ENCODE results near the gene CALM3.
"Not testable (repeated sequence)": the region's sequence is repeated elsewhere in the genome, so short reads cannot be mapped to it uniquely, and the experiment has no call there.

Gene CALM3

DNA sequence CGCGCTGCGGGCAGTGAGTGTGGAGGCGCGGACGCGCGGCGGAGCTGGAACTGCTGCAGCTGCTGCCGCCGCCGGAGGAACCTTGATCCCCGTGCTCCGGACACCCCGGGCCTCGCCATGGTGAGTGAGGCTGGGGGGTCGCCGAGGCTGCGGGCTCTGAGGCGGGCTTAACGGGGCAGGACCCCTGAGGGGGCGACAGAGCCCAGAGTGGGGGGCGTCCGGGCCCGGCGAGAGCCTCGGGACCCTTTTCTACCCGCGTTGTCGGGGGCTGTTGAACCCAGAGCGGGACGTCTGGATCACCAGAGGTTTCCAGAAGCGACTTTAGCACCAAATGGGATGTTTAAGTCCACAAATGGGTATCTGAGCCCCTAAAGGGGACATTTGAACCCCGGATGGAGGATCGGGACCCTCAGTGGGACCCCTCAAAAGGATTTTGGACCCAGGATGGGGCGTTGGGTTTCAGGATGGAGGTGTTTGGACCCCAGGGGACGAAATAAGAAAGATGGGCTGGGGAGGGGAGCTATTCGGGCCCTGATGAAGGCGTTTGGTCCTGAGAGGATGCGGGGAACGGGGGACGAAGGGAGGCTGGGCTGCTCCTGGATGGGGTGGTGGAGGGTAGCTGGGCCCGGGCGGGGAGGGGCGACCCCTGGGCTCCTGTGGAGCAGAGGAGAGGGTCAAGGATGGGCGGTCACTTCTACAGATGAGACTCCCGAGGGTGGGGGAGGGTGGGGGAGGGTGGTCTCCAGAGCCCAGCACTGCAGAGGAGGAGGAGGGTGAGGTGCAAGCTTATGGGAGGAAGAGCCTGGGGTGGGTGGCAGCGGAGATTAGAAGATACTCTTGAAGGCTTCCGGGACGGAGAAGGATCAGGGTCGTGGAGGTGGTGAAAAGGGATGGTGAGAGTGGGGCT is at the start of gene CALM3:
Gene CALM3 (plus strand): TSS at position 13 of the 907 bp plus-strand sequence. CDS start 105 bp downstream, at position 118.
- peak; percentile 59 for DNase-seq (ENCODE audit: low spot score)

DNA sequence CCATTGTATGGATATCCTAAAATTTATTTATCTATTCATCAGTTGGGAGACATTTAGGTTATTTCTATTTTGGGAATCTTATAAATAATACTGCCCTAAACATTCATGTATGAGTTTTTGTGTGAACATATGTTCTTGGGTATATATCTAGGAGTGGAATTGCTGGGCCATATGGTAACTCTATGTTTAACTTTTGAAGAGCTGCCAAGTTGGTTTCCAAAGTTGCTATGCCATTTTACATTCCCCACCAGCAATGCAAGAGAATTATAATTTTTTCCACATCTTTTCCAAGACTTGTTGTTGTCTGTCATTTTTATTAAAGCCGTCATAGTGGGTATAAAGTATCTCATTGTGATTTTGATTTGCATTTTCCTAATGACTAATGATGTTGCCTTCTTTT is 48.2 kb upstream of the CALM3 start:
- no peak for DNase-seq (ENCODE audit: low spot score)

DNA sequence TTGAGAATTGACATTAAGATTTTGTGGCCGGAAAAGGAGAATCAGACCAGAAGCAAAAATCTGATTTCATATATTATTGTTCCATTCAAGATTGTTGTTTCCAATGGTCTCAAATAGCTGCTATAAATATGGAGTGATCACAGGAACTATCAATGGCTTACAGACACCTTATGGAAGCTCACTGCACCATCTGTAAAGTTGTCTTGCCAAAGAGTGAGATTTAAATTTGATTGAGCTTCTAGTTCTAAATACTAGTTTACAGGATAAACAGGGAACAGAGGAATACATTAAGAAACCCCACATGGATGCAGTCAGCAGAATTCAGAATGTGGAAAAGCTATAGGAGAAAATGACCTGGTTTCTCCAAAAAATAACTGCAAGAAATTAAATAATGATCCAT is 47.0 kb upstream of the CALM3 start:
- DNase-seq (ENCODE audit: low spot score) = no peak

- no peak for DNase-seq (ENCODE audit: low spot score)
Measured at GRCh38 chr19:46555628-46556280, 45.4 kb upstream of the CALM3 start.

- not testable (repeated sequence) for DNase-seq (ENCODE audit: low spot score)
Measured at GRCh38 chr19:46556471-46556870, 44.7 kb upstream of the CALM3 start.

- no peak for DNase-seq (ENCODE audit: low spot score)
Measured at GRCh38 chr19:46559203-46559602, 41.9 kb upstream of the CALM3 start.

DNA sequence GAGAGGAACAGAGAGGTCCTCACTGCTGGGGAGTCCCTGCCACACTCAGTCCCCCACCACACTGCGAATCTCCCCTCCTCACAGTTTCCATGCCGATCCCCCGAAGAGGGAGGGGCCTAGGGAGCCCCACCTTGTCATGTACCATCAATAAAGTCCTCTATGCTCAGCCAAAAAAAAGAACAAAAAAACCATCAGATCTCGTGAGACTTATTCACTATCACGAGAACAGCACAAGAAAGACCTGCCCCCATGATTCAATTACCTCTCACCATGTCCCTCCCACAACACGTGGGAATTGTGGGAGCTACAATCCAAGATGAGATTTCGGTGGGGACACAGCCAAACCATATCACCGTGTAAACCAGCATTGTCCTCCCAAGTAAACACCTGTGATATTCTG is 41.5 kb upstream of the CALM3 start:
- DNase-seq (ENCODE audit: low spot score) = not testable (repeated sequence)

GRCh38 chr19:46564701-46565100 is 36.4 kb upstream of the CALM3 start:
- DNase-seq (ENCODE audit: low spot score) = no peak

GRCh38 chr19:46571495-46571894 is 29.6 kb upstream of the CALM3 start:
- DNase-seq (ENCODE audit: low spot score) = peak; percentile 71

DNA sequence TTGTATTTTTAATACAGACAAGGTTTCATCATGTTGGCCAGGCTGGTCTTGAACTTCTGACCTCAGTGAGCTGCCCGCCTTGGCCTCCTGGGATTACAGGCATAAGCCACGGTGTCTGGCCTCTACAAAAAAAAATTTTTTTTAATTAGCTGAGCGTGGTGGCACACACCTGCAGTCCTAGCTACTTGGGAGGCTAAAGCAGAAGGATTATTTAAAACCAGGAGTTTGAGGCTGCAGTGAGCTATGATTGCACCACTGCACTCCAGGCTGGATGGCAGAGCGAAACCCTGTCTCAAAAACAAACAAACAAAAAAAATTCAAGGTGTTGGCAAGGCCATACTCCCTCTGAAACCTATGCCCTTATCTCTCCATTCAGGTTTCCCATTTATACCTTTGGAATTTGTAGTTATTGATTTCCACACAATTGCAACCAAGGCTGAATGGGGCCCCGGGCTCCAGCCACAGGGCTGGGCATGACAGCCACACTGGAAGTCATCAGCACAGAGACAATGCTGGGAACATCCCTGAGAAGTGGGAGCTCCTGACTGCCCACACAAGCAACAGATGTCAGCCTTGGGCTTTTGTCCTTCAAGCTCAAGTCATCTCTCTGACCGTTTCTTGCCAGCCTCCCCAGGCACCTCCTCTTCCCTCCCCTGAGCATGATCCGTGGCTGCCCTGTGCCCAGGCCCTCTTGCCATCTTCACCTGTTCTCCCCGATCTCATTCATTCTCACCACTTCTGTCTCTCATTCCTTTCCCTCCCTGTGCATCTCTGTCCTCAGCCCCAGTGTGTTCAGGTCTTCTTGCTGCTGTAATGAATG is 27.2 kb upstream of the CALM3 start:
- DNase-seq (ENCODE audit: low spot score) = no peak

GRCh38 chr19:46574533-46574932 is 26.6 kb upstream of the CALM3 start:
- DNase-seq (ENCODE audit: low spot score) = no peak

DNA sequence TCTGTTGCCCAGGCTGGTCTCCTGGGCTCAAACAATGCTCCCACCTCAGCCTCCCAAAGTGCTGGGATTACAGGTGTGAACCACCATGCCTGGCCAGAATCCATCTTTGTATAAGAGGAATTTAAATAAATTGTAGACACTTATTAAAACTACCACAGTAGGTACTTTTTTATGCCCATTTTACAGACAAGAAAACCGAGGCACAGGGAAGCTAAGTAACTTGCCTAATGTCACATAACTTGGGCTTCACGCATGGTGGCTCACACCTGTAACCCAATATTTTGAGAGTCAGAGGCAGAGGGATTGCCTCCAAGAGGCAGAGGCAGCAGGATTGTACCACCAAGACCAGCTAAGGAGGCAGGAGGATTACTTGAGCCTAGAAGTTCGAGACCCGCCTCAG is 22.7 kb upstream of the CALM3 start:
- DNase-seq (ENCODE audit: low spot score) = no peak

- DNase-seq (ENCODE audit: low spot score) = peak; percentile 78
Measured at GRCh38 chr19:46579361-46579879, 21.7 kb upstream of the CALM3 start.

- DNase-seq (ENCODE audit: low spot score) = no peak
Measured at GRCh38 chr19:46580247-46580646, 20.9 kb upstream of the CALM3 start.

DNA sequence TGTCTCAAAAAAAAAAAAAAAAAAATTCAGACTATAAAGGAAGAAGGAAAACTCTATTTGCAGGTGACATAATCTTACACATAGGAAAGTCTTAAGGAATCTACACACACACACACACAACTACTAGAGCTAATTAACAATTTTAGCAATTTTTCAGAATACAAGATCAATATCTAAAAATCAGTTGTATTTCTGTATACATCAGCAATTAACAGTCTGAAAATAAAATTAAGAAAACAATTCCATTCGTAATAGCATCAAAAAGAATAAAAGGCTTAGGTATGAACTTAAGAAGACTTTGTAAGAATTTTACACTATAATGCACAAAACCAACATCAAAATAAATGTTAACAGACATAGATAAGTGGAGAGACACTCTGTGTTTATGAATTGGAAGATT is 15.6 kb upstream of the CALM3 start:
- DNase-seq (ENCODE audit: low spot score) = no peak

DNA sequence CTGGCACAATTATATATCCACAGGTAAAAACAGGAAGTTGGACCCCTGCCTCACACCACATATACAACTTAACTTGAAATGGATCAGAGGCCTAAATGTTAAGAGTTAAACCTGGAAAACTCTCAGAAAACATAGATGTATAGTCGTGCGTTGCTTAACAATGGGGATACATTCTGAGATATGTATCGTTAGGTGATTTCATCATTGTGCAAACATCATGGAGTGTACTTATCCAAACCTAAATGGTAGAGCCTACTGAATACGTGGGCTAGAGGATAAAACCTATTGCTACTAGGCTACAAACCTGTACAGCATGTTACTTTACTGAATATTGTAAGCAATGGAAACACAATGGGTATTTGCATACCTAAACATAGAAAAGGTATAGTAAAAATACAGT is 14.8 kb upstream of the CALM3 start:
- no peak for DNase-seq (ENCODE audit: low spot score)

GRCh38 chr19:46587861-46588260 is 13.3 kb upstream of the CALM3 start:
- no peak for DNase-seq (ENCODE audit: low spot score)

DNA sequence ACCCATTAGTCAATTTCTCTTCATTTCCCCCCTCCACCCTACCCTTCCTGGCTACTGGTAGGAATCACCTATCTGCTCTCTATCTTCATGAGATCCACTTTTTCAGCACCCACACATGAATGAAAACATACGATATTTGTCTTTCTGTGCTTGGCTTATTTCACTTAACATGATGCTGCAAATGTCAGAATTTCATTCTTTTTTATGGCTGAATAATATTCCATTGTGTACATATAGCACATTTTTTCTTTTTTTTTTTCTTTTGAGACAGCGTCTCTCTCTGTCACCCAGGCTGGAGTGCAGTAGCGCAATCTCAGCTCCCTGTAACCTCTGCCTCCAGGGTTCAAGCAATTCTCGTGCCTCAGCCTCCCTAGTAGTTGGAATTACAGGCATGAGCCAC is 9.9 kb upstream of the CALM3 start:
- DNase-seq (ENCODE audit: low spot score) = no peak

- no peak for DNase-seq (ENCODE audit: low spot score)
Measured at GRCh38 chr19:46591870-46592269, 9.3 kb upstream of the CALM3 start.

GRCh38 chr19:46596008-46596407 is 5.1 kb upstream of the CALM3 start:
- no peak for DNase-seq (ENCODE audit: low spot score)

DNA sequence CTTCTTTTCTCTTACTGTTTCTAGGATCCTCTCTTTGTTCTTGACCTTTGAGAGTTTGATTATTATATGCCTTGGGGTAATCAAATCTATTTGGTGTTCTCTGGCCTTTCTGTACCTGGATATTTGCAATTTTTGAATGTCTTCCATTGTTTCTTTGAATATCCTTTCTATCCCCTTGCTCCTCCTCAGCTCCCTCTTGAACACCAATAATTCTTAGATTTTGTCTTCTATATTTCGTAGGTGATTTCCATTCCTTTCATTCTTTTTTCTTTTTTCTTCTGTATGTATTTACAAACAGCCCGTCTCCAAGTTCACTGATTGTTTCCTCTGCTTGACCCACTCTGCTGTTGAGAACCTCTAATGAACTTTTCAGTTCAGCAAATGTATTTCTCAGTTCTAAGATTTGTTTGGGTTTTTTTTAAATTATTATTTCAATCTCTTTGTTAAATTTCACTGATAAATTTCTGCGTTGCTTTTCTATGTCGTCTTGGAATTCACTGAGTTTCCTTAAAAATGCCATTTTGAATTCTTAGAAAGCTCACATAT is 2.7 kb upstream of the CALM3 start:
- no peak for DNase-seq (ENCODE audit: low spot score)
